Astrocyte (in vitro differentiated cells and primary cell): Measurements from ENCODE around the gene ARHGEF17. TPM values are rescaled to one million over a fixed set of nuclear protein-coding genes. Genes with fewer than 3 reads are reported as not detected.

Experiments used
- DNase-seq: peaks from one replicate; pipeline ENCODE4 v3.0.0-alpha.2; 2010; ENCODE audit warnings: low read depth
- FAIRE-seq: peaks from 2 replicates; lab custom pipeline; 2011; peaks lifted over from hg19 to GRCh38; lab: Jason Lieb, UNC
- H2AFZ ChIP-seq: 2 replicates; pipeline ENCODE4 v1.6.0; 2012; ENCODE audit warnings: low read depth, low read length, inconsistent platforms
- H3K27ac ChIP-seq: 2 replicates; pipeline ENCODE4 v1.5.1; 2011; ENCODE audit warnings: low read depth, low read length, inconsistent platforms
- H3K27me3 ChIP-seq: 2 replicates; pipeline ENCODE4 v1.6.0; 2011; ENCODE audit warnings: low read length, inconsistent platforms; ENCODE audit not compliant: insufficient read depth
- H3K36me3 ChIP-seq: 2 replicates; pipeline ENCODE4 v1.5.1; 2011; ENCODE audit warnings: low read length, inconsistent platforms; ENCODE audit not compliant: insufficient read depth
- H3K4me1 ChIP-seq: 2 replicates; pipeline ENCODE4 v1.5.1; 2011; ENCODE audit warnings: low read length, inconsistent platforms; ENCODE audit not compliant: insufficient read depth
- H3K4me2 ChIP-seq: 2 replicates; pipeline ENCODE4 v1.6.0; 2012; ENCODE audit warnings: low read length, inconsistent platforms
- H3K4me3 ChIP-seq: 2 replicates; pipeline ENCODE4 v1.5.1; 2011; ENCODE audit warnings: low read depth, mild to moderate bottlenecking, low read length, inconsistent platforms; ENCODE audit not compliant: insufficient read depth
- H3K79me2 ChIP-seq: 2 replicates; pipeline ENCODE4 v1.6.0; 2012; ENCODE audit warnings: mild to moderate bottlenecking, low read length, inconsistent platforms; ENCODE audit not compliant: insufficient read depth
- H3K9ac ChIP-seq: 2 replicates; pipeline ENCODE4 v1.6.0; 2012; ENCODE audit warnings: mild to moderate bottlenecking, low read length, inconsistent platforms
- H3K9me3 ChIP-seq: 2 replicates; pipeline ENCODE4 v1.5.1; 2012; ENCODE audit warnings: low read depth, mild to moderate bottlenecking, low read length, inconsistent platforms; ENCODE audit not compliant: insufficient read depth
- H4K20me1 ChIP-seq: 2 replicates; pipeline ENCODE4 v1.6.0; 2012; ENCODE audit warnings: low read length, inconsistent platforms; ENCODE audit not compliant: insufficient read depth
- H3K27ac Mint-ChIP-seq: one replicate; pipeline ENCODE4 v1.8.0; 2021; ENCODE audit warnings: mild to moderate bottlenecking, mixed read lengths; ENCODE audit not compliant: unreplicated experiment
- H3K27me3 Mint-ChIP-seq: one replicate; pipeline ENCODE4 v1.8.0; 2021; ENCODE audit warnings: low read depth, mixed read lengths; ENCODE audit not compliant: unreplicated experiment
- H3K36me3 Mint-ChIP-seq: one replicate; pipeline ENCODE4 v1.8.0; 2021; ENCODE audit warnings: low read depth, mixed read lengths; ENCODE audit not compliant: unreplicated experiment
- H3K4me1 Mint-ChIP-seq: one replicate; pipeline ENCODE4 v1.8.0; 2021; ENCODE audit warnings: low read depth, mixed read lengths; ENCODE audit not compliant: unreplicated experiment
- H3K4me3 Mint-ChIP-seq: one replicate; pipeline ENCODE4 v1.8.0; 2021; ENCODE audit warnings: mild to moderate bottlenecking, moderate library complexity, mixed read lengths; ENCODE audit not compliant: unreplicated experiment
- H3K9me3 Mint-ChIP-seq: one replicate; pipeline ENCODE4 v1.8.0; 2021; ENCODE audit warnings: mild to moderate bottlenecking, mixed read lengths; ENCODE audit not compliant: unreplicated experiment
- EZH2 ChIP-seq: IDR thresholded peaks from 2 replicates; pipeline ENCODE4 v1.6.1; 2012; ENCODE audit warnings: mild to moderate bottlenecking, low read length, inconsistent platforms; ENCODE audit not compliant: insufficient read depth
- total RNA-seq: library from RNA; stranded (reverse); gene quantifications from 2 replicates; pipeline ENCODE4 v1.2.1, GENCODE V29; 2021
- TF ChIP-seq, protein P1 (sequence below): IDR thresholded peaks from 2 replicates; pipeline ENCODE4 v1.5.1; 2011; ENCODE audit warnings: low read depth, mild to moderate bottlenecking, inconsistent platforms, low read length, moderate library complexity; ENCODE audit not compliant: insufficient read depth

Gene ARHGEF17
- total RNA-seq, 1 donor from 2014 or later, result 66.4 TPM

GRCh38 chr11:73335204-73335923 lies 27.3 kb downstream of the ARHGEF17 start:
- FAIRE-seq, result no peak
- H3K4me3 Mint-ChIP-seq, result peak overlapping the region; percentile 34
- peaks cover 91% of the 10 kb centered on the region for H3K79me2 ChIP-seq

GRCh38 chr11:73337846-73338245 lies 29.8 kb downstream of the ARHGEF17 start:
- H3K4me2 ChIP-seq, result no peak overlapping the region
- H2AFZ ChIP-seq, result no peak overlapping the region
- peaks cover 31% of the 10 kb centered on the region for H3K4me1 ChIP-seq
- H3K79me2 ChIP-seq, result peaks cover 87% of the 10 kb centered on the region
- DNase-seq (no peak), FAIRE-seq (no peak)
- peaks cover 96% of the 10 kb centered on the region for H4K20me1 ChIP-seq
- H3K27me3 ChIP-seq, result no peaks in the 10 kb centered on the region
- Mint-ChIP-seq H3K27ac (no peak overlapping the region), H3K4me1 (peaks cover 41% of the 10 kb centered on the region), H3K9me3 (no peaks in the 10 kb centered on the region), H3K36me3 (peaks cover 4% of the 10 kb centered on the region), H3K4me3 (peak overlapping the region; percentile 41), H3K27me3 (no peaks in the 10 kb centered on the region)
- no peaks in the 10 kb centered on the region for H3K9me3 ChIP-seq
- H3K4me3 ChIP-seq, result no peak overlapping the region
- TF ChIP-seq, protein P1, sequence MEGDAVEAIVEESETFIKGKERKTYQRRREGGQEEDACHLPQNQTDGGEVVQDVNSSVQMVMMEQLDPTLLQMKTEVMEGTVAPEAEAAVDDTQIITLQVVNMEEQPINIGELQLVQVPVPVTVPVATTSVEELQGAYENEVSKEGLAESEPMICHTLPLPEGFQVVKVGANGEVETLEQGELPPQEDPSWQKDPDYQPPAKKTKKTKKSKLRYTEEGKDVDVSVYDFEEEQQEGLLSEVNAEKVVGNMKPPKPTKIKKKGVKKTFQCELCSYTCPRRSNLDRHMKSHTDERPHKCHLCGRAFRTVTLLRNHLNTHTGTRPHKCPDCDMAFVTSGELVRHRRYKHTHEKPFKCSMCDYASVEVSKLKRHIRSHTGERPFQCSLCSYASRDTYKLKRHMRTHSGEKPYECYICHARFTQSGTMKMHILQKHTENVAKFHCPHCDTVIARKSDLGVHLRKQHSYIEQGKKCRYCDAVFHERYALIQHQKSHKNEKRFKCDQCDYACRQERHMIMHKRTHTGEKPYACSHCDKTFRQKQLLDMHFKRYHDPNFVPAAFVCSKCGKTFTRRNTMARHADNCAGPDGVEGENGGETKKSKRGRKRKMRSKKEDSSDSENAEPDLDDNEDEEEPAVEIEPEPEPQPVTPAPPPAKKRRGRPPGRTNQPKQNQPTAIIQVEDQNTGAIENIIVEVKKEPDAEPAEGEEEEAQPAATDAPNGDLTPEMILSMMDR, result no peak
- no peak for TF ChIP-seq EZH2
- no peak overlapping the region for H3K27ac ChIP-seq
- H3K9ac ChIP-seq, result no peak overlapping the region
- peaks cover 7% of the 10 kb centered on the region for H3K36me3 ChIP-seq

More at GRCh38 chr11:73335204-73335923, 27.3 kb downstream of the ARHGEF17 start:
- H3K27me3 Mint-ChIP-seq, result no peaks in the 10 kb centered on the region
- Histone ChIP-seq H3K36me3 (peaks cover 7% of the 10 kb centered on the region), H3K4me2 (peak overlapping the region; percentile 80), H3K27me3 (no peaks in the 10 kb centered on the region), H3K27ac (peak overlapping the region; percentile 74), H2AFZ (no peak overlapping the region), H3K9me3 (no peaks in the 10 kb centered on the region), H3K9ac (peak overlapping the region; percentile 75), H4K20me1 (peaks cover 96% of the 10 kb centered on the region), H3K4me1 (peaks cover 52% of the 10 kb centered on the region), H3K4me3 (no peak overlapping the region)
- no peak for DNase-seq
- TF ChIP-seq, protein P1, result peak; percentile 97
- no peak for TF ChIP-seq EZH2
- peaks cover 57% of the 10 kb centered on the region for H3K4me1 Mint-ChIP-seq
- peaks cover under 1% of the 10 kb centered on the region for H3K36me3 Mint-ChIP-seq
- H3K27ac Mint-ChIP-seq, result peak overlapping the region; percentile 53
- no peaks in the 10 kb centered on the region for H3K9me3 Mint-ChIP-seq

- Mint-ChIP-seq H3K9me3 (no peaks in the 10 kb centered on the region), H3K36me3 (peaks cover 4% of the 10 kb centered on the region), H3K27ac (no peak overlapping the region), H3K27me3 (no peaks in the 10 kb centered on the region), H3K4me3 (no peak overlapping the region), H3K4me1 (peaks cover 37% of the 10 kb centered on the region)
- H3K4me3 ChIP-seq, result no peak overlapping the region
- no peak overlapping the region for H2AFZ ChIP-seq
- no peak overlapping the region for H3K9ac ChIP-seq
- TF ChIP-seq, protein P1, result no peak
- no peak for TF ChIP-seq EZH2
- H3K27me3 ChIP-seq, result no peaks in the 10 kb centered on the region
- no peaks in the 10 kb centered on the region for H3K9me3 ChIP-seq
- H3K4me2 ChIP-seq, result no peak overlapping the region
- no peak overlapping the region for H3K27ac ChIP-seq
- peaks cover 29% of the 10 kb centered on the region for H3K4me1 ChIP-seq
- DNase-seq (no peak), FAIRE-seq (no peak)
- H4K20me1 ChIP-seq, result peaks cover 95% of the 10 kb centered on the region
- peaks cover 86% of the 10 kb centered on the region for H3K79me2 ChIP-seq
- peaks cover 7% of the 10 kb centered on the region for H3K36me3 ChIP-seq
These were observed 30.2 kb downstream of the ARHGEF17 start for GRCh38 chr11:73338279-73338678.
